Smooth muscle cell (in vitro differentiated cells): ENCODE data around the gene RAB5IF. TPM values are rescaled to one million over a fixed set of nuclear protein-coding genes. Genes with fewer than 3 reads are reported as not detected.
A peak's percentile ranks its signal among the peaks of the same experiment; 100 is the strongest.
"Not testable (repeated sequence)": the region's sequence is repeated elsewhere in the genome, so short reads cannot be mapped to it uniquely, and the experiment has no call there.

Source experiments
- DNase-seq: peaks from one replicate; lab custom pipeline; 2025; ENCODE audit not compliant: unreplicated experiment; lab: John Stamatoyannopoulos, UW
- H2AFZ ChIP-seq: fragments of 200-600 bp; sonication (generic); 2 replicates; pipeline ENCODE4 v1.6.0; 2016; ENCODE audit warnings: antibody characterized with exemption, low read depth, mild to moderate bottlenecking
- H3F3A ChIP-seq: fragments of 200-600 bp; sonication (generic); 2 replicates; pipeline ENCODE4 v1.6.0; 2017; ENCODE audit warnings: antibody characterized with exemption, low read depth
- H3K27ac ChIP-seq: fragments of 200-600 bp; sonication (generic); 2 replicates; pipeline ENCODE4 v1.5.1; 2016; ENCODE audit warnings: low read depth, mild to moderate bottlenecking
- H3K27me3 ChIP-seq: fragments of 200-600 bp; sonication (generic); 2 replicates; pipeline ENCODE4 v1.6.1; 2016; ENCODE audit warnings: low read depth, mild to moderate bottlenecking
- H3K36me3 ChIP-seq: fragments of 200-600 bp; sonication (generic); 2 replicates; pipeline ENCODE4 v1.5.1; 2016; ENCODE audit warnings: low read depth
- H3K4me1 ChIP-seq: fragments of 200-600 bp; sonication (generic); 2 replicates; pipeline ENCODE4 v1.5.1; 2016; ENCODE audit warnings: low read depth
- H3K4me2 ChIP-seq: fragments of 200-600 bp; sonication (generic); 2 replicates; pipeline ENCODE4 v1.6.0; 2016; ENCODE audit warnings: mild to moderate bottlenecking
- H3K4me3 ChIP-seq: fragments of 200-600 bp; sonication (generic); 2 replicates; pipeline ENCODE4 v1.5.1; 2016; ENCODE audit warnings: mild to moderate bottlenecking
- H3K79me2 ChIP-seq: fragments of 200-600 bp; sonication (generic); 2 replicates; pipeline ENCODE4 v1.6.0; 2016; ENCODE audit warnings: low read depth, mild to moderate bottlenecking
- H3K9ac ChIP-seq: fragments of 200-600 bp; sonication (generic); 2 replicates; pipeline ENCODE4 v1.6.0; 2016; ENCODE audit warnings: low read depth
- H3K9me3 ChIP-seq: fragments of 200-600 bp; sonication (generic); replicated peaks from 2 replicates; pipeline ENCODE4 v1.5.1; 2016; ENCODE audit warnings: low read depth
- H4K20me1 ChIP-seq: fragments of 200-600 bp; sonication (generic); 2 replicates; pipeline ENCODE4 v1.6.0; 2016; ENCODE audit warnings: low read depth
- CTCF ChIP-seq: fragments of 200-600 bp; sonication (generic); IDR thresholded peaks from 2 replicates; pipeline ENCODE4 v1.5.1; 2017; ENCODE audit warnings: borderline replicate concordance, mild to moderate bottlenecking, antibody characterized with exemption; ENCODE audit not compliant: insufficient read depth, poor library complexity, severe bottlenecking
- WGBS: methylation state at CpG from one replicate; pipeline ENCODE4 v1.1.7; 2016; ENCODE audit warnings: low lambda C conversion rate; 5-methylcytosine and 5-hydroxymethylcytosine counted together
- polyA plus RNA-seq: library from polyadenylated mRNA; unstranded; fragments of >200 nt; fragmentation: Nextera tagmentation; extraction: Ambion mirVana; gene quantifications from 2 replicates; pipeline ENCODE4 v1.2.1, GENCODE V29; 2016
- total RNA-seq: library from RNA; depleted of rRNA; stranded (reverse); fragments of >200 nt; gene quantifications from 2 replicates; pipeline ENCODE4 v1.2.3, GENCODE V29; 2014

RAB5IF gene
- total RNA-seq (60.5 and 66.8 TPM in 2 replicates), polyA plus RNA-seq (108 and 139 TPM in 2 replicates)

- Histone ChIP-seq H3K9me3 (no peaks in the 10 kb centered on the region), H3K27me3 (no peaks in the 10 kb centered on the region)
These were observed at the start of gene RAB5IF for GRCh38 chr20:36605399-36606157. TSS of gene RAB5IF (plus strand) at chr20:36605779. CDS start at chr20:36605952, 173 bp downstream.

GRCh38 chr20:36562724-36563123 lies 42.9 kb upstream of the RAB5IF start:
- Histone ChIP-seq H3K27ac (no peak overlapping the region), H3K4me2 (no peak overlapping the region), H3K27me3 (no peaks in the 10 kb centered on the region), H3K9ac (no peak overlapping the region), H3K9me3 (no peaks in the 10 kb centered on the region), H3K79me2 (no peaks in the 10 kb centered on the region), H3F3A (no peaks in the 10 kb centered on the region), H3K4me3 (no peak overlapping the region), H3K4me1 (no peaks in the 10 kb centered on the region), H4K20me1 (no peaks in the 10 kb centered on the region), H3K36me3 (no peaks in the 10 kb centered on the region), H2AFZ (no peak overlapping the region)
- DNase-seq, result no peak
- no peak for TF ChIP-seq CTCF
- 66% methylated on average over 2 of the region's 2 CpGs for WGBS

More at GRCh38 chr20:36605399-36606157, at the start of gene RAB5IF:
- Histone ChIP-seq H3K36me3 (peaks cover under 1% of the 10 kb centered on the region), H4K20me1 (peaks cover 25% of the 10 kb centered on the region), H3K4me3 (peak within 1 kb of the TSS; percentile 84), H3K27ac (peak within 1 kb of the TSS; percentile 50), H3K9ac (peak within 1 kb of the TSS; percentile 76), H3F3A (no peaks in the 10 kb centered on the region), H2AFZ (peak within 1 kb of the TSS; percentile 83), H3K4me1 (peaks cover 15% of the 10 kb centered on the region), H3K4me2 (peak within 1 kb of the TSS; percentile 93), H3K79me2 (peaks cover 29% of the 10 kb centered on the region)
- TF ChIP-seq CTCF, result peak; percentile 76
- WGBS, result 1% methylated on average over 90 of the region's 90 CpGs
- peak; percentile 94 for DNase-seq

GRCh38 chr20:36563374-36563773 lies 42.2 kb upstream of the RAB5IF start:
- no peaks in the 10 kb centered on the region for H3K27me3 ChIP-seq
- 73% methylated on average over 1 of the region's 1 CpG for WGBS
- H3K79me2 ChIP-seq, result no peaks in the 10 kb centered on the region
- no peaks in the 10 kb centered on the region for H4K20me1 ChIP-seq
- TF ChIP-seq CTCF, result no peak
- H3F3A ChIP-seq, result no peaks in the 10 kb centered on the region
- H2AFZ ChIP-seq, result no peak overlapping the region
- H3K27ac ChIP-seq, result no peak overlapping the region
- no peak overlapping the region for H3K9ac ChIP-seq
- H3K4me3 ChIP-seq, result no peak overlapping the region
- no peaks in the 10 kb centered on the region for H3K9me3 ChIP-seq
- H3K4me1 ChIP-seq, result no peaks in the 10 kb centered on the region
- no peaks in the 10 kb centered on the region for H3K36me3 ChIP-seq
- no peak overlapping the region for H3K4me2 ChIP-seq
- DNase-seq, result no peak

- H3K4me3 ChIP-seq, H3K9ac ChIP-seq, H3F3A ChIP-seq, H3K4me2 ChIP-seq, H3K9me3 ChIP-seq, H3K36me3 ChIP-seq, H3K27ac ChIP-seq, DNase-seq, H3K27me3 ChIP-seq, H2AFZ ChIP-seq, H4K20me1 ChIP-seq, H3K4me1 ChIP-seq, H3K79me2 ChIP-seq: not testable (repeated sequence)
- WGBS, result 98% methylated on average over 13 of the region's 13 CpGs
These were observed 41.4 kb upstream of the RAB5IF start for GRCh38 chr20:36564078-36564725.

GRCh38 chr20:36564726-36565121 lies 40.9 kb upstream of the RAB5IF start:
- not testable (repeated sequence) for H3K27ac ChIP-seq, H2AFZ ChIP-seq, DNase-seq, H3F3A ChIP-seq, H3K9ac ChIP-seq, H3K27me3 ChIP-seq, H3K79me2 ChIP-seq, H3K4me3 ChIP-seq, H3K4me2 ChIP-seq, H4K20me1 ChIP-seq, H3K4me1 ChIP-seq, H3K36me3 ChIP-seq, H3K9me3 ChIP-seq
- WGBS, result 96% methylated on average over 6 of the region's 6 CpGs
